ENCODE results near the gene TPPP2. TPM values are rescaled to one million over a fixed set of nuclear protein-coding genes. Genes with fewer than 3 reads are reported as not detected.

The TPPP2 gene
- total and polyA plus RNA-seq, 2 of the 4 experiments (the other 2 are of a cell fraction) = not detected

DNA sequence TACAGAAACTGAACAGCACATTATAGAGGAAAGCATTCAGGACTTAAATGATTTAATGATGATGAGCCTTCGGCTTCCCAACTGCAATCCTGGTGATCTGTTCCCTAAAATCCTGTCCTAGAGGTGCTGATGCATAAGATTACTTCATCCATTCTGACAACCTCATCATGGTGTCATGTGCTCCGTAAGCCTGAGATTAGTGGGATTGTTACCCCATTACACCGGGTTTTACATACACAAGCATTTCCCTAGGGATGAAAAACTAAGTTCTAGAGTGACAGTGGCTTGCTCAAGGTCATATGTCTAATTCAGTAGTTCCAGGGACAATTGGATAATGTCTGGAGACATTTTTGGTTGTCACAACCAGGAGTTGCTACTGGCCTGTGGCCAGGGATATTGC, 7.1 kb downstream of the TPPP2 start:
- H3K4me1 ChIP-seq (ENCODE audit: control insufficient read depth, insufficient read depth, low read length) = peaks cover 2% of the 10 kb centered on the region; the same call in 1 of the 2 replicates
- H3K56ac ChIP-seq (ENCODE audit: extremely low read depth, insufficient read depth, low read length) = no peak overlapping the region
- no peak overlapping the region for H3K23ac ChIP-seq (ENCODE audit: low read depth, low read length)
- H4K8ac ChIP-seq (ENCODE audit: low read depth in 2 of 2, low read length in 2 of 2) = no peak overlapping the region
- H3K27me3 ChIP-seq (ENCODE audit: control insufficient read depth, insufficient read depth, low read length) = peaks cover 41% of the 10 kb centered on the region
- no peak overlapping the region for H2AK9ac ChIP-seq (replicated peaks; ENCODE audit: low read depth, low read length, poor library complexity)
- no peak overlapping the region for H3K4me3 ChIP-seq (ENCODE audit: insufficient read depth, low read depth, low read length)
- no peaks in the 10 kb centered on the region for H4K20me1 ChIP-seq (ENCODE audit: insufficient read depth, low read length)
- H3K18ac ChIP-seq (ENCODE audit: low read depth, low read length) = no peak overlapping the region
- DNase-seq = no peak
- no peaks in the 10 kb centered on the region for H3K9me3 ChIP-seq (ENCODE audit: control insufficient read depth, insufficient read depth, low read length)
- in situ Hi-C loops (cut with MboI; ENCODE audit: low sequenced_read_pairs) = no loop called here
- no CpG with 5 or more reads among the region's 3 CpGs for WGBS, 2 experiments (ENCODE audit: extremely low coverage in 2 of 2, insufficient read length in 1 of 2)
- no peak overlapping the region for H4K91ac ChIP-seq (ENCODE audit: insufficient read depth, low read depth, low read length)
- no peaks in the 10 kb centered on the region for H3K9me1 ChIP-seq (ENCODE audit: insufficient read depth, low read length)
- no peak overlapping the region for H2AK5ac ChIP-seq (ENCODE audit: low read depth, low read length)
- POLR2A ChIA-PET (ENCODE audit: unreplicated experiment) = no interaction called here
- ATAC-seq (ENCODE audit: low read depth) = no peak
- H3K79me1 ChIP-seq (ENCODE audit: low read depth in 1 of 2, low read length in 2 of 2) = no peaks in the 10 kb centered on the region
- CTCF ChIA-PET = interaction anchor here (1.1 kb wide), 1 partner anchor 22 kb away, joined by 3 read pairs; no protein-coding TSS in a partner anchor
- no peak overlapping the region for H4K5ac ChIP-seq (ENCODE audit: low read depth, low read length)
- no TSS peak for BruUV-seq (replicated peaks)
- no peak overlapping the region for H2BK15ac ChIP-seq (ENCODE audit: low read depth, low read length)
- intact Hi-C loops (cut with micrococcal nuclease) = no loop called here
- H3K27ac ChIP-seq (ENCODE audit: insufficient read depth, low read length) = no peak overlapping the region
- H3K9ac ChIP-seq (ENCODE audit: low read depth, low read length) = no peak overlapping the region
- TF ChIP-seq, protein P1, sequence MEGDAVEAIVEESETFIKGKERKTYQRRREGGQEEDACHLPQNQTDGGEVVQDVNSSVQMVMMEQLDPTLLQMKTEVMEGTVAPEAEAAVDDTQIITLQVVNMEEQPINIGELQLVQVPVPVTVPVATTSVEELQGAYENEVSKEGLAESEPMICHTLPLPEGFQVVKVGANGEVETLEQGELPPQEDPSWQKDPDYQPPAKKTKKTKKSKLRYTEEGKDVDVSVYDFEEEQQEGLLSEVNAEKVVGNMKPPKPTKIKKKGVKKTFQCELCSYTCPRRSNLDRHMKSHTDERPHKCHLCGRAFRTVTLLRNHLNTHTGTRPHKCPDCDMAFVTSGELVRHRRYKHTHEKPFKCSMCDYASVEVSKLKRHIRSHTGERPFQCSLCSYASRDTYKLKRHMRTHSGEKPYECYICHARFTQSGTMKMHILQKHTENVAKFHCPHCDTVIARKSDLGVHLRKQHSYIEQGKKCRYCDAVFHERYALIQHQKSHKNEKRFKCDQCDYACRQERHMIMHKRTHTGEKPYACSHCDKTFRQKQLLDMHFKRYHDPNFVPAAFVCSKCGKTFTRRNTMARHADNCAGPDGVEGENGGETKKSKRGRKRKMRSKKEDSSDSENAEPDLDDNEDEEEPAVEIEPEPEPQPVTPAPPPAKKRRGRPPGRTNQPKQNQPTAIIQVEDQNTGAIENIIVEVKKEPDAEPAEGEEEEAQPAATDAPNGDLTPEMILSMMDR (conservative IDR thresholded peaks at IDR 0.05; ENCODE audit: low read depth, low read length) = no peak
- dilution Hi-C loops (cut with HindIII; ENCODE audit: low sequenced_read_pairs, unreplicated experiment) = no loop called here
- H2AFZ ChIP-seq (replicated peaks; ENCODE audit: low read length, poor library complexity) = no peak overlapping the region
- no peak overlapping the region for H3K14ac ChIP-seq (replicated peaks; ENCODE audit: low read depth, low read length)
- H2BK20ac ChIP-seq (ENCODE audit: low read depth, low read length) = no peak overlapping the region
- no peak overlapping the region for H3K4ac ChIP-seq (ENCODE audit: low read depth, low read length)
- H3K4me2 ChIP-seq (ENCODE audit: low read depth, low read length) = no peak overlapping the region
- H2BK5ac ChIP-seq (ENCODE audit: low read depth, low read length, poor library complexity, severe bottlenecking) = no peak overlapping the region
- no peaks in the 10 kb centered on the region for H3K36me3 ChIP-seq (ENCODE audit: control insufficient read depth, insufficient read depth, low read length)
- H2BK120ac ChIP-seq (ENCODE audit: low read depth, low read length) = no peak overlapping the region

Data from IMR-90 (cell line).